HL-60 (cell line): Measurements from ENCODE around the gene TENT4A.

Source experiments
- GABPA ChIP-seq: IDR thresholded peaks from 2 replicates; pipeline ENCODE4 v1.6.1; 2012; ENCODE audit warnings: low read depth
- POLR2AphosphoS5 ChIP-seq: IDR thresholded peaks from 2 replicates; pipeline ENCODE4 v1.6.1; 2012; ENCODE audit warnings: low read depth
- TF ChIP-seq, protein P1 (sequence below): IDR thresholded peaks from one replicate; pipeline ENCODE4 v1.5.1; 2011; ENCODE audit warnings: low read length, control low read depth, inconsistent platforms; ENCODE audit not compliant: insufficient read depth

- TF ChIP-seq POLR2AphosphoS5: no peak
- TF ChIP-seq, protein P1, sequence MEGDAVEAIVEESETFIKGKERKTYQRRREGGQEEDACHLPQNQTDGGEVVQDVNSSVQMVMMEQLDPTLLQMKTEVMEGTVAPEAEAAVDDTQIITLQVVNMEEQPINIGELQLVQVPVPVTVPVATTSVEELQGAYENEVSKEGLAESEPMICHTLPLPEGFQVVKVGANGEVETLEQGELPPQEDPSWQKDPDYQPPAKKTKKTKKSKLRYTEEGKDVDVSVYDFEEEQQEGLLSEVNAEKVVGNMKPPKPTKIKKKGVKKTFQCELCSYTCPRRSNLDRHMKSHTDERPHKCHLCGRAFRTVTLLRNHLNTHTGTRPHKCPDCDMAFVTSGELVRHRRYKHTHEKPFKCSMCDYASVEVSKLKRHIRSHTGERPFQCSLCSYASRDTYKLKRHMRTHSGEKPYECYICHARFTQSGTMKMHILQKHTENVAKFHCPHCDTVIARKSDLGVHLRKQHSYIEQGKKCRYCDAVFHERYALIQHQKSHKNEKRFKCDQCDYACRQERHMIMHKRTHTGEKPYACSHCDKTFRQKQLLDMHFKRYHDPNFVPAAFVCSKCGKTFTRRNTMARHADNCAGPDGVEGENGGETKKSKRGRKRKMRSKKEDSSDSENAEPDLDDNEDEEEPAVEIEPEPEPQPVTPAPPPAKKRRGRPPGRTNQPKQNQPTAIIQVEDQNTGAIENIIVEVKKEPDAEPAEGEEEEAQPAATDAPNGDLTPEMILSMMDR: no peak
- TF ChIP-seq GABPA: no peak
These were observed 18.4 kb downstream of the TENT4A start for GRCh38 chr5:6731465-6732237.
